Esophagus (tissue), 2 donors: ENCODE results near the gene EXOSC5. TPM values are rescaled to one million over a fixed set of nuclear protein-coding genes. Genes with fewer than 3 reads are reported as not detected.
A peak's percentile ranks its signal among the peaks of the same experiment; 100 is the strongest.
"Not testable (repeated sequence)": the region's sequence is repeated elsewhere in the genome, so short reads cannot be mapped to it uniquely, and the experiment has no call there.

Experiments used
- H3K27ac ChIP-seq, 2 donors: one replicate each; pipeline ENCODE4 v1.5.1; 2013; ENCODE audit warnings: low read depth in 2 of 2, mild to moderate bottlenecking in 2 of 2, inconsistent platforms in 1 of 2, low read length in 1 of 2, moderate library complexity in 1 of 2
- H3K27me3 ChIP-seq, 2 donors: one replicate each; pipeline ENCODE4 v1.6.1; 2013; ENCODE audit warnings: low read length in 2 of 2, control low read depth in 1 of 2, mild to moderate bottlenecking in 1 of 2; ENCODE audit not compliant: insufficient read depth in 2 of 2, control insufficient read depth in 1 of 2
- H3K36me3 ChIP-seq, 2 donors: one replicate each; pipeline ENCODE4 v1.6.1; 2013; ENCODE audit warnings: low read length in 1 of 2; ENCODE audit not compliant: control insufficient read depth in 2 of 2, insufficient read depth in 2 of 2
- H3K4me1 ChIP-seq, 2 donors: one replicate each; pipeline ENCODE4 v1.6.1; 2013; ENCODE audit warnings: low read length in 1 of 2; ENCODE audit not compliant: control insufficient read depth in 2 of 2, insufficient read depth in 2 of 2
- H3K4me3 ChIP-seq, 2 donors: one replicate each; pipeline ENCODE4 v1.5.1; 2013; ENCODE audit warnings: low read length in 2 of 2, mild to moderate bottlenecking in 2 of 2, low read depth in 1 of 2, moderate library complexity in 1 of 2
- H3K9me3 ChIP-seq, 2 donors: one replicate each; pipeline ENCODE4 v1.6.1; 2013; ENCODE audit warnings: mild to moderate bottlenecking in 2 of 2, low read depth in 1 of 2, low read length in 1 of 2, moderate library complexity in 1 of 2; ENCODE audit not compliant: control insufficient read depth in 2 of 2, insufficient read depth in 1 of 2
- WGBS, 2 donors: extraction: QIAGEN DNeasy Blood & Tissue Kit; methylation state at CpG; one replicate each; pipeline ENCODE4 v1.1.7; 2013; 5-methylcytosine and 5-hydroxymethylcytosine counted together
- polyA plus RNA-seq, 2 donors: library from polyadenylated mRNA; stranded (reverse); fragments of 200-250 nt; gene quantifications; one replicate each; pipeline ENCODE4 v1.2.3, GENCODE V29; 2013
- donor health status: healthy with polysubstance abuse.
- donor health status: Bipolar disorder and iron deficiency.

The EXOSC5 gene
- polyA plus RNA-seq, 2 donors = 26.3 to 31.9 TPM

- Histone ChIP-seq H3K4me1 (peaks cover 0 to 4% of the 10 kb centered on the region in 2 donors), H3K9me3 (no peaks in the 10 kb centered on the region), H3K36me3 (peaks cover 0 to 3% of the 10 kb centered on the region in 2 donors), H3K4me3 (peak overlapping the region; percentile 64 to 71), H3K27me3 (no peaks in the 10 kb centered on the region), H3K27ac (peak overlapping the region; percentile 63 to 76)
- WGBS, 2 donors = 52 to 55% methylated on average over 8 of the region's 8 CpGs
These were observed 20.2 kb downstream of the EXOSC5 start for GRCh38 chr19:41376998-41377365.

- Histone ChIP-seq H3K9me3 (no peaks in the 10 kb centered on the region), H3K4me3 (peak within 1 kb of the TSS; percentile 64 to 71), H3K36me3 (peaks cover 0 to 3% of the 10 kb centered on the region in 2 donors), H3K27me3 (no peaks in the 10 kb centered on the region), H3K4me1 (peaks cover 0 to 4% of the 10 kb centered on the region in 2 donors), H3K27ac (peak within 1 kb of the TSS; percentile 63 to 76)
- WGBS, 2 donors = 3 to 5% methylated on average over 45 to 47 of the region's 47 CpGs
These were observed 20.7 kb downstream of the EXOSC5 start, which contains the start of gene TMEM91 for GRCh38 chr19:41376241-41376997. TSS of gene TMEM91 (plus strand) at chr19:41376533. CDS start at chr19:41378310, 1,777 bp downstream.

GRCh38 chr19:41373993-41374392, 23.2 kb downstream of the EXOSC5 start:
- no peak overlapping the region for H3K27ac ChIP-seq
- H3K4me3 ChIP-seq = no peak overlapping the region
- H3K27me3 ChIP-seq = no peaks in the 10 kb centered on the region
- peaks cover 0 to 4% of the 10 kb centered on the region in 2 donors for H3K4me1 ChIP-seq
- WGBS, 2 donors = 27 to 30% methylated on average over 12 of the region's 12 CpGs
- H3K9me3 ChIP-seq = no peaks in the 10 kb centered on the region
- peaks cover 0 to 3% of the 10 kb centered on the region in 2 donors for H3K36me3 ChIP-seq

GRCh38 chr19:41372501-41372900, 24.7 kb downstream of the EXOSC5 start:
- Histone ChIP-seq H3K27ac (no peak overlapping the region), H3K4me3 (no peak overlapping the region), H3K36me3 (no peaks in the 10 kb centered on the region), H3K4me1 (peaks cover 0 to 4% of the 10 kb centered on the region in 2 donors), H3K9me3 (no peaks in the 10 kb centered on the region), H3K27me3 (no peaks in the 10 kb centered on the region)
- WGBS, 2 donors = 69 to 74% methylated on average over 2 of the region's 2 CpGs

- no peaks in the 10 kb centered on the region for H3K36me3 ChIP-seq
- no peak overlapping the region for H3K27ac ChIP-seq
- WGBS, 2 donors = 94 to 95% methylated on average over 8 of the region's 8 CpGs
- H3K27me3 ChIP-seq = no peaks in the 10 kb centered on the region
- no peak overlapping the region for H3K4me3 ChIP-seq
- H3K4me1 ChIP-seq = peaks cover 0 to under 1% of the 10 kb centered on the region in 2 donors
- no peaks in the 10 kb centered on the region for H3K9me3 ChIP-seq
These were observed 25.6 kb downstream of the EXOSC5 start for GRCh38 chr19:41371541-41371940.

- H3K4me1 ChIP-seq, H3K4me3 ChIP-seq, H3K9me3 ChIP-seq, H3K27ac ChIP-seq, H3K36me3 ChIP-seq, H3K27me3 ChIP-seq: not testable (repeated sequence)
- WGBS, 2 donors = 76 to 81% methylated on average over 5 of the region's 5 CpGs
These were observed 26.0 kb downstream of the EXOSC5 start for GRCh38 chr19:41371119-41371518.

- H3K9me3 ChIP-seq = no peaks in the 10 kb centered on the region
These were observed 27.4 kb downstream of the EXOSC5 start for GRCh38 chr19:41369769-41370168.

GRCh38 chr19:41367848-41368301, 29.3 kb downstream of the EXOSC5 start:
- Histone ChIP-seq H3K27me3 (no peaks in the 10 kb centered on the region), H3K4me1 (peaks cover 0 to 6% of the 10 kb centered on the region in 2 donors), H3K9me3 (no peaks in the 10 kb centered on the region), H3K4me3 (no peak overlapping the region), H3K27ac (peak overlapping the region; percentile 14 to 26), H3K36me3 (no peaks in the 10 kb centered on the region)
- WGBS, 2 donors = 54 to 57% methylated on average over 6 of the region's 6 CpGs

More at GRCh38 chr19:41369769-41370168, 27.4 kb downstream of the EXOSC5 start:
- Histone ChIP-seq H3K27ac (no peak overlapping the region), H3K27me3 (no peaks in the 10 kb centered on the region), H3K36me3 (no peaks in the 10 kb centered on the region), H3K4me3 (no peak overlapping the region), H3K4me1 (peaks cover 0 to under 1% of the 10 kb centered on the region in 2 donors)
- 99 to 100% methylated on average over 2 of the region's 2 CpGs for WGBS, 2 donors

GRCh38 chr19:41366089-41366488, 31.1 kb downstream of the EXOSC5 start:
- H3K36me3 ChIP-seq = no peaks in the 10 kb centered on the region
- H3K9me3 ChIP-seq = no peaks in the 10 kb centered on the region
- 89 to 97% methylated on average over 1 of the region's 1 CpG for WGBS, 2 donors
- H3K4me3 ChIP-seq = no peak overlapping the region
- H3K4me1 ChIP-seq = peaks cover 0 to 6% of the 10 kb centered on the region in 2 donors
- no peak overlapping the region for H3K27ac ChIP-seq
- no peaks in the 10 kb centered on the region for H3K27me3 ChIP-seq
